HCT116 (cell line): ENCODE measurements around the gene ZNF839. TPM values are rescaled to one million over a fixed set of nuclear protein-coding genes. Genes with fewer than 3 reads are reported as not detected.

Source experiments
- ATAC-seq: fragments of 200-7000 bp; cut with Tn5 transposase; 2 replicates; pipeline ENCODE4 v1.9.1; 2020; ENCODE audit warnings: mild to moderate bottlenecking, moderate library complexity
- BruUV-seq: library from RNA; stranded (reverse); fragments of 400-500 nt; replicated peaks from 2 replicates; lab custom pipeline; 2021; lab: Mats Ljungman, UMichigan
- CTCF ChIA-PET: fragments of 300-600 bp; sonication (Branson Sonifier 250); formaldehyde crosslinking; loops from one replicate; lab custom pipeline; 2021; ENCODE audit warnings: antibody characterized with exemption; lab: Charles Lee
- POLR2A ChIA-PET: fragments of 300-600, 350-600 bp; sonication (Branson Sonifier 250); formaldehyde crosslinking; loops from one replicate; lab custom pipeline; 2021; ENCODE audit warnings: antibody characterized with exemption; lab: Charles Lee
- RAD21 ChIA-PET, 2 experiments: fragments of 300-600 bp; sonication (Branson Sonifier 250); formaldehyde crosslinking; loops; one replicate each; lab custom pipeline; 2023; ENCODE audit warnings: low total read pairs in 2 of 2; ENCODE audit not compliant: uncharacterized antibody in 2 of 2, unreplicated experiment in 2 of 2, low non-redundant PET in 1 of 2; lab: Charles Lee
- DNase-seq: peaks from one replicate; pipeline ENCODE4 v3.0.0-alpha.2; 2010; ENCODE audit warnings: low read depth, low spot score
- H2AFZ ChIP-seq: fragments of 200-600 bp; shearing (Covaris generic), sonication (generic); 2 replicates; pipeline ENCODE4 v1.6.1; 2017; ENCODE audit warnings: low read depth, mixed run types, mixed read lengths, antibody characterized with exemption, low read length; ENCODE audit not compliant: poor library complexity, severe bottlenecking
- H3K27ac ChIP-seq: 2 replicates; pipeline ENCODE4 v1.5.1; 2012; ENCODE audit warnings: low read depth, low read length
- H3K27me3 ChIP-seq: fragments of 200-600 bp; sonication (generic); 2 replicates; pipeline ENCODE4 v1.6.1; 2016; ENCODE audit warnings: mixed run types, low read length, mixed read lengths; ENCODE audit not compliant: insufficient read depth
- H3K36me3 ChIP-seq, 2 experiments: fragments of 200-500 bp in 1 of 2; fragments of 200-600 bp in 1 of 2; sonication (Bioruptor generic) in 1 of 2; sonication (generic) in 1 of 2; 2 replicates each; pipeline versions ENCODE4 v1.5.1 to v1.6.1; 2014 to 2016; ENCODE audit warnings: low read length in 2 of 2, inconsistent platforms in 1 of 2, mixed read lengths in 1 of 2, mixed run types in 1 of 2; ENCODE audit not compliant: insufficient read depth in 2 of 2, control insufficient read depth in 1 of 2
- H3K4me1 ChIP-seq, 2 experiments: fragments of 200-600 bp in 1 of 2; sonication (generic) in 1 of 2; 2 replicates each; pipeline versions ENCODE4 v1.5.1 to v1.6.1; 2012 to 2017; ENCODE audit warnings: low read length in 2 of 2, inconsistent platforms in 1 of 2, mild to moderate bottlenecking in 1 of 2, mixed read lengths in 1 of 2, mixed run types in 1 of 2, moderate library complexity in 1 of 2; ENCODE audit not compliant: insufficient read depth in 2 of 2, control insufficient read depth in 1 of 2
- H3K4me2 ChIP-seq: fragments of 200-600 bp; sonication (generic); 2 replicates; pipeline ENCODE4 v1.6.1; 2017; ENCODE audit warnings: mixed run types, low read length, mixed read lengths
- H3K4me3 ChIP-seq, 2 experiments: fragments of 200-600 bp in 1 of 2; sonication (generic) in 1 of 2; replicated peaks in 1 of 2; 2 replicates each; pipeline ENCODE4 v1.5.1; 2011 to 2016; ENCODE audit warnings: low read length in 2 of 2, control low read depth in 1 of 2, low read depth in 1 of 2, mild to moderate bottlenecking in 1 of 2, mixed read lengths in 1 of 2, mixed run types in 1 of 2
- H3K79me2 ChIP-seq: fragments of 200-600 bp; sonication (generic); 2 replicates; pipeline ENCODE4 v1.6.1; 2017; ENCODE audit warnings: mild to moderate bottlenecking, mixed run types, low read length, moderate library complexity, mixed read lengths; ENCODE audit not compliant: insufficient read depth
- H3K9ac ChIP-seq: fragments of 200-600 bp; sonication (generic); 2 replicates; pipeline ENCODE4 v1.6.1; 2016; ENCODE audit warnings: low read length, mixed read lengths
- H3K9me2 ChIP-seq: fragments of 200-600 bp; sonication (generic), shearing (Covaris generic); 2 replicates; pipeline ENCODE4 v1.6.1; 2017; ENCODE audit warnings: mixed run types, mild to moderate bottlenecking, moderate library complexity; ENCODE audit not compliant: insufficient read depth
- H3K9me3 ChIP-seq, 2 experiments: fragments of 200-500 bp in 1 of 2; fragments of 200-600 bp in 1 of 2; sonication (Bioruptor generic) in 1 of 2; sonication (generic) in 1 of 2; 2 replicates each; pipeline ENCODE4 v1.6.1; 2014 to 2017; ENCODE audit warnings: low read length in 2 of 2, mixed read lengths in 2 of 2, inconsistent platforms in 1 of 2, low read depth in 1 of 2, mild to moderate bottlenecking in 1 of 2, mixed run types in 1 of 2, moderate library complexity in 1 of 2; ENCODE audit not compliant: control insufficient read depth in 1 of 2, insufficient read depth in 1 of 2
- H4K20me1 ChIP-seq: fragments of 200-600 bp; sonication (generic), shearing (Covaris generic); 2 replicates; pipeline ENCODE4 v1.6.1; 2017; ENCODE audit warnings: mixed run types, mild to moderate bottlenecking, moderate library complexity; ENCODE audit not compliant: insufficient read depth
- CEBPB ChIP-seq: IDR thresholded peaks from 2 replicates; pipeline ENCODE4 v1.6.1; 2012; ENCODE audit warnings: low read depth
- EGR1 ChIP-seq: IDR thresholded peaks from 2 replicates; pipeline ENCODE4 v1.6.1; 2012; ENCODE audit warnings: low read depth
- ELF1 ChIP-seq: IDR thresholded peaks from 2 replicates; pipeline ENCODE4 v1.6.1; 2012; ENCODE audit warnings: low read depth, borderline replicate concordance
- EZH2 ChIP-seq: fragments of 200-600 bp; sonication (generic); IDR thresholded peaks from 2 replicates; pipeline ENCODE4 v1.6.1; 2017; ENCODE audit warnings: antibody characterized with exemption, mixed run types
- JUND ChIP-seq: IDR thresholded peaks from 2 replicates; pipeline ENCODE4 v1.6.1; 2012
- POLR2A ChIP-seq: IDR thresholded peaks from 2 replicates; pipeline ENCODE4 v1.7.0; 2011; ENCODE audit warnings: borderline replicate concordance; ENCODE audit not compliant: insufficient read depth, insufficient read length; ENCODE audit errors: extremely low read depth
- RAD21 ChIP-seq: IDR thresholded peaks from 2 replicates; pipeline ENCODE4 v1.6.1; 2012; ENCODE audit warnings: low read depth, mild to moderate bottlenecking
- SP1 ChIP-seq: IDR thresholded peaks from 2 replicates; pipeline ENCODE4 v1.6.1; 2012; ENCODE audit warnings: low read depth
- TCF7L2 ChIP-seq: IDR thresholded peaks from 2 replicates; pipeline ENCODE4 v1.7.0; 2011; ENCODE audit warnings: borderline replicate concordance, inconsistent platforms; ENCODE audit not compliant: insufficient read depth, insufficient read length; ENCODE audit errors: extremely low read depth
- YY1 ChIP-seq: IDR thresholded peaks from 2 replicates; pipeline ENCODE4 v1.6.1; 2011; ENCODE audit warnings: low read length, low read depth, moderate library complexity, mild to moderate bottlenecking; ENCODE audit not compliant: insufficient replicate concordance; ENCODE audit errors: extremely low read depth
- ZFX ChIP-seq: fragments of 450-650 bp; IDR thresholded peaks from 2 replicates; pipeline ENCODE4 v1.6.1; 2017
- intact Hi-C: fragments of 100-400 bp; cut with micrococcal nuclease; formaldehyde crosslinking; loops from 2 replicates; pipeline ENCODE4 v1.10.0; 2022
- total RNA-seq: library from RNA; stranded (reverse); gene quantifications from one replicate; pipeline ENCODE4 v1.2.1, GENCODE V29; 2021; ENCODE audit not compliant: unreplicated experiment
- TF ChIP-seq, protein P1 (sequence below): IDR thresholded peaks from 2 replicates; pipeline ENCODE4 v1.6.1; 2012

The ZNF839 gene
- total RNA-seq, 1 experiment from 2014 or later, result 17.7 TPM

DNA sequence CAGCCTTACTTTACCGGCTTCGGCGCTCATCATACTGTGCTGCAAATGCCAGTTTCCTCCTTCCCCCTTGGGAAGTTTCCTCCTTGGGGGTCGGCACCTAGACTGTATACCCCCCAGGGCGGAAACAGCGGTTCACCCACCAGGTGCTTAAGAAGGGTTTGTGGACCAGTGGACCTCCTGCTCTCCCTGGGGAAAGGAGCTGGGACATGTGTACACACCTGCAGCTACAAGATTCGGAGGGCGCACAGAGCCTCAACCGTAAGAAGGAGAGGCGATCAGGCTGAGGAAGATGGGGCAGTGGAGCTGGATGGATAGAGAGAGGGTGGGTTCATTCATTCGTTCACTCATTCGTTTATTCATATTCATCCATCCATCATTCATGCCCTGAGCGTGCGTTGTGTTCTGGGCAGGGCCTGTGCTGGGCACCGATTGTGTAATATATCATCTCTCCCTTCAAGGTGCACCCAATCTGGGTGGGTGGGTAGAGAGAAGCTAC lies 717 bp upstream of the ZNF839 start:
- Histone ChIP-seq H3K9ac (peak overlapping the region; percentile 93), H3K27ac (peak overlapping the region; percentile 77), H3K4me2 (peak overlapping the region; percentile 97), H3K9me3 (no peaks in the 10 kb centered on the region), H3K27me3 (no peaks in the 10 kb centered on the region), H2AFZ (peak overlapping the region; percentile 58), H3K9me2 (no peaks in the 10 kb centered on the region), H3K4me1 (peaks cover 37 to 70% of the 10 kb centered on the region in 2 experiments), H4K20me1 (no peaks in the 10 kb centered on the region), H3K79me2 (peaks cover 19% of the 10 kb centered on the region), H3K36me3 (no peaks in the 10 kb centered on the region), H3K4me3 (peak overlapping the region; percentile 91 to 96)
- ATAC-seq (no peak), DNase-seq (no peak)
- TF ChIP-seq YY1 (no peak), CEBPB (no peak), ELF1 (no peak), TCF7L2 (no peak), SP1 (no peak), RAD21 (no peak), EGR1 (no peak), EZH2 (no peak), ZFX (no peak), POLR2A (no peak), JUND (no peak)
- TF ChIP-seq, protein P1, sequence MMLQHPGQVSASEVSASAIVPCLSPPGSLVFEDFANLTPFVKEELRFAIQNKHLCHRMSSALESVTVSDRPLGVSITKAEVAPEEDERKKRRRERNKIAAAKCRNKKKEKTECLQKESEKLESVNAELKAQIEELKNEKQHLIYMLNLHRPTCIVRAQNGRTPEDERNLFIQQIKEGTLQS, result no peak
- POLR2A ChIA-PET, result no interaction called here
- RAD21 ChIA-PET, result interaction anchor here in 1 of 2 experiments (0.5 kb wide), 1 partner anchor 272 kb away, joined by 6 read pairs; no protein-coding TSS in a partner anchor
- CTCF ChIA-PET, result no interaction called here
- no TSS peak for BruUV-seq
- intact Hi-C loops, result no loop called here
